SK-N-SH (cell line): ENCODE results near the gene TMEM30A.

Experiments
- CTCF ChIP-seq: fragments of 200-600 bp; sonication (generic); IDR thresholded peaks from 2 replicates; pipeline ENCODE4 v1.6.1; 2017; ENCODE audit warnings: antibody characterized with exemption, mild to moderate bottlenecking, moderate library complexity
- FOXJ3 ChIP-seq: sonication (generic); formaldehyde crosslinking; IDR thresholded peaks from 2 replicates; pipeline ENCODE4 v1.5.1; 2020; ENCODE audit warnings: mild to moderate bottlenecking, missing genetic modification reagents
- GABPA ChIP-seq: IDR thresholded peaks from 2 replicates; pipeline ENCODE4 v1.4.0; 2012; ENCODE audit warnings: low read depth, mild to moderate bottlenecking
- MAX ChIP-seq: IDR thresholded peaks from 2 replicates; pipeline ENCODE4 v1.4.0; 2012; ENCODE audit warnings: low read depth
- REST ChIP-seq: IDR thresholded peaks from 2 replicates; pipeline ENCODE4 v1.6.1; 2012; ENCODE audit warnings: mild to moderate bottlenecking, low read depth, low read length, moderate library complexity
- SMC3 ChIP-seq: IDR thresholded peaks from 2 replicates; pipeline ENCODE4 v1.6.1; 2012; ENCODE audit warnings: low read depth, low read length, improper control_type of control experiment

- TF ChIP-seq CTCF = no peak
- no peak for TF ChIP-seq GABPA
- TF ChIP-seq REST = no peak
- no peak for TF ChIP-seq MAX
- TF ChIP-seq FOXJ3 (CRISPR knock-in tag) = no peak
- TF ChIP-seq SMC3 = no peak
These were observed 2.4 kb upstream of the TMEM30A start for GRCh38 chr6:75286955-75287354.
